Measurements from ENCODE around the gene RABEP2.
"Not testable (repeated sequence)": the region's sequence is repeated elsewhere in the genome, so short reads cannot be mapped to it uniquely, and the experiment has no call there.

RABEP2 gene

DNA sequence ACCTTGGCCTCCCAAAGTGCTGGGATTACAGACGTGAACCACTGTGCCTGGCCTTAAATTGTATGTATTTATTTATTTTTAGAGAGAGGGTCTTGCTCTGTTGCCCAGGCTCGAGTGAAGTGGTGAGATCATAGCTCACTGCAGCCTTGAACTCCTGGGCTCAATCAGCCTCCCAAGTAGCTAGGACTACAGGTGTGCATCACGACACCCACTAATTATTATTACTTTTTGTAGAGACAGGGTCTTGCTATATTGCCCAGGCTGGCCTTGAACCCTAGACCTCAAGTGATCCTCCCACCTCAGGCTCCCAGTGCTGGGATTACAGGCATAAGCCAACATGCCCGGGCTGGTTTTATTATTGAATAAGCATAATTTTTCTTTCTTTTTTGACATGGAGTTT, 21.6 kb upstream of the RABEP2 start:
- DNase-seq (ENCODE audit: low read depth in 1 of 2, low spot score in 1 of 2): no peak
- in situ Hi-C loops (cut with HindIII; ENCODE audit: low pct_unique_long_range_greater_than_20kb, low sequenced_read_pairs): no loop called here
- TF ChIP-seq JUND (IDR thresholded peaks at IDR 0.05; ENCODE audit: low read depth): no peak

DNA sequence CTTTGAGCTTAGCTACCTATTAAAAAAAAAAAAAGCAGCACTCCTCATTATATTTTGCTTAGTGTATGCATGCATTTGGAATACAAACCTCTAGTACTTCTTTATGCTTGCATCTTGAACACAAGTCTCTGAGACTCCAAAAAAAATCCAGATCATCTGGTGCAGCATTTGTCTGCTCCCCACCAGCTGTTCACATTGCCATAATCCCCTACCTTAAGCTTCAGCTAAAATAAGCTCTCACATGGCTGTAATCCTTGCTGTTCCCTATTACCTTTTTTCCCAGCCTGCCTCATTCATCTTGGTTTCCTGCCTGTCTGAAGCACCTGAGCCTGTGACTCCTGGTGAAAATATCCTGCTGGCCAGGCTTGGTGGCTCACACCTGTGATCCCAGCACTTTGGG, 18.2 kb upstream of the RABEP2 start:
- TF ChIP-seq JUND (IDR thresholded peaks at IDR 0.05; ENCODE audit: low read depth): no peak
- DNase-seq (ENCODE audit: low read depth in 1 of 2, low spot score in 1 of 2): no peak
- in situ Hi-C loops (cut with HindIII; ENCODE audit: low pct_unique_long_range_greater_than_20kb, low sequenced_read_pairs): no loop called here

DNA sequence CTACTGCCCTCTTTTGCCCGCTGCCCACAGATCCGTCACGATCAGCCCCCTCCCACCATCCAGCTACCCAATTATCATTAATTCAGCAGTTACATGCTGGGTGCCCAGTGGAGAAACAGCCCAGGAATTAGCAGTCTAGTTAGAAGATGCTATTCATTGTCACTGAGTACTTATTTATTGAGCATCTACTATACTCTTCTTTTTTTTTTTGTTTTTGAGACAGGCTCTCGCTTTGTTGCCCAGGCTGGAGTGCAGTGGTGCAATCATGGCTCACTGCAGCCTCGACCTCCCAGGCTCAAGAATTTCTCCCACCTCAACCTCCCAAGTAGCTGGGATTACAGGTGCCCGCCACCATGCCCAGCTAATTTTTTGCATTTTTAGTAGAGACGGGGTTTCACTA, 14.8 kb upstream of the RABEP2 start:
- in situ Hi-C loops (cut with HindIII; ENCODE audit: low pct_unique_long_range_greater_than_20kb, low sequenced_read_pairs); DNase-seq (ENCODE audit: low read depth in 1 of 2, low spot score in 1 of 2): not testable (repeated sequence)

DNA sequence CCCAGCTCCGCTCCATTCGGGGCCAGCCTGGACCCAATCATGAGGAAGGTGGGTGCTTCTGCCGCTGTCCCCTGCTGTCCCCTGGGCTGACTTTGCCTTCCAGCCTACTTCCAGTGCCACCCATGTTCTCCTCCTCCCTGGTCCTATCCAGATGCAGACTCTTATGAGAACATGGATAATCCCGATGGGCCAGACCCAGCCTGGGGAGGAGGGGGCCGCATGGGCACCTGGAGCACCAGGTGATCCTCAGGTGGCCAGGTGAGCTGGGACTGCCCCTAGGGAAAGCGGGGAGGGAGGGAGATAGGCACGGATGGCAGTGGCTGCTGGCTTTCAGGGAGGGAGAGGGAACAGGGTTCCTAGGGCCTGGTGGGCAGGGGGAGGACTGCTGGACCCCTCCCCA, 13.7 kb upstream of the RABEP2 start:
- no peak for TF ChIP-seq JUND (IDR thresholded peaks at IDR 0.05; ENCODE audit: low read depth)
- in situ Hi-C loops (cut with HindIII; ENCODE audit: low pct_unique_long_range_greater_than_20kb, low sequenced_read_pairs): no loop called here
- DNase-seq (ENCODE audit: low read depth in 1 of 2, low spot score in 1 of 2): no peak

DNA sequence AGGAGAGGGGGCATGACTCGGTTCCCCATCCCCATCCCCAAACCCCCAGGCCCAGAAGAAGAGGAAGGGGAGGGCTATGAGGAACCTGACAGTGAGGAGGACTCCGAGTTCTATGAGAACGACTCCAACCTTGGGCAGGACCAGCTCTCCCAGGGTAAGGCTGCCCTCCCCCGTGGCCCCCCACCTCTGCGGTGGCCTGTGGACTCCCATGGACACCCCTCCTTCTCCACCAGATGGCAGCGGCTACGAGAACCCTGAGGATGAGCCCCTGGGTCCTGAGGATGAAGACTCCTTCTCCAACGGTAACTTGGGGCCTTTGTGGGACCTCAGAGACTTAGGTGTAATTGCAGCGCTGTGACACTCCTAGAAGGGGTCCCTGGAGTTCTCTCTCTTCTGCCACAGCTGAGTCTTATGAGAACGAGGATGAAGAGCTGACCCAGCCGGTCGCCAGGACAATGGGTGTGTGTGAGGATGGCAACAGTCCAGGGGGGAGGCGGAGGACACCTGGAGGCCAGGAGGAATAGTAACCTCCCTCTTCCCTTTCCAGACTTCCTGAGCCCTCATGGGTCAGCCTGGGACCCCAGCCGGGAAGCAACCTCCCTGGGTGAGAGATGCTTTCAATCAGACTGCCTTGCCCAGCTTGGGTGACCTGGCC, 12.3 kb upstream of the RABEP2 start:
- peak in 1 of 2 experiments; percentile 27 for DNase-seq (ENCODE audit: low read depth in 1 of 2, low spot score in 1 of 2)
- TF ChIP-seq JUND (IDR thresholded peaks at IDR 0.05; ENCODE audit: low read depth): no peak
- in situ Hi-C loops (cut with HindIII; ENCODE audit: low pct_unique_long_range_greater_than_20kb, low sequenced_read_pairs): no loop called here

DNA sequence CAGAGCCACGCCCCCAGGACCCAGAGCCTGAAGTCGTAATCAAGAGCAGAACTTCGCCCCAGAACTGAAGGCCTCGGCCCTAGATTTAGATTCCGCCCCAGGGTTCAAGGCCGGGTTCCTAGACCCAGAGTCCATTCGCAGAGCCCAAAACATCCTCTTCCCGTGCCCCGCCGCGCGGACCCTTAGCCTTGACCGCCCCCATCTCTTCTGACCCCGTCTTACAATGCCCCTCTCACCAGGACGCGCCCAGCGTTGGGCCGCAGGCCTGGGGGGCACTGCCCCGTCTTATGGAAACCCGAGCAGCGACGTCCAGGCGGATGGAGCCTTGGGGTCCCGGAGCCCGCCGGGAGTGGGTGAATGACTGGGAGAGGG, 11.7 kb upstream of the RABEP2 start:
- in situ Hi-C loops (cut with HindIII; ENCODE audit: low pct_unique_long_range_greater_than_20kb, low sequenced_read_pairs): no loop called here
- no peak for TF ChIP-seq JUND (IDR thresholded peaks at IDR 0.05; ENCODE audit: low read depth)
- no peak for DNase-seq (ENCODE audit: low read depth in 1 of 2, low spot score in 1 of 2)

DNA sequence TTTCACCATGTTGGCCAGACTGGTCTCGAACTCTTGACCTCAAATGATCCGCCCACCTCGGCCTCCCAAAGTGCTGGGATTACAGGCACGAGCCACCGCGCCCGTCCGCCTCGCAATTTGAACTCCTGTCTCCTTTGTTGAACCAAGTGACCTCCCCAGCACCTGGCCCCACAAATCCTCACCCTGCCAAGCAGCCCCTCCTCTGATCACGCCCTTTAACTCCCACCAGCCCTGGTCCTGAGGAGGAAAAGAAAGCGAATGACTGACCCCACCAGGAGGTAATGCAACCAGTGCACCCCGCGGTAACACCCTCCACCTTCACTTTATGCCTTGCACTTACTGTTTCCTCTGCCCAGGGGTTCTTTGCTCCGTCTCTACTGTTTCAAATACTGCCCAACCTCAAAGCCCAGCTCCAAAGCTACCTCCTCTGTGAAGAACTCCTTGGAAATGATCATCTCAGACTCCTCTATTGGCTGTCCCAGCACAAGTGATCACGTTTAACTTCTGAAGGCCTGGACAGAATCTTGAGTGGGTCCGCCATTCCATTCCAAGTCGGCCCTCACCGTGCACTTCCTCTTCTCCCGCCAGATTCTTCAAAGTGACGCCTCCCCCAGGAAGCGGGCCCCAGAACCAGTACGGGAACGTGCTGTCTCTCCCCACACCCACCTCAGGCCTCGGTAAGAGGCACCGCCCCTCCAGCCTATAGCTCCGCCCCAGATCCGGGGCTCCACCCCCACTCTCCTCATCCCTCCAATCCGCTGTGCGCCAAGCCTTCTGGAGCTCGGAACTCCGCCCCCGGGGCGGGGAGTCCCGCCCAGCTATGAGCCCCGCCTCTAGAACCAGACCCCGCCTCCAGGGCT, 11.1 kb upstream of the RABEP2 start:
- in situ Hi-C loops (cut with HindIII; ENCODE audit: low pct_unique_long_range_greater_than_20kb, low sequenced_read_pairs): no loop called here
- peak; percentile 97 to 98 for DNase-seq (ENCODE audit: low read depth in 1 of 2, low spot score in 1 of 2)

DNA sequence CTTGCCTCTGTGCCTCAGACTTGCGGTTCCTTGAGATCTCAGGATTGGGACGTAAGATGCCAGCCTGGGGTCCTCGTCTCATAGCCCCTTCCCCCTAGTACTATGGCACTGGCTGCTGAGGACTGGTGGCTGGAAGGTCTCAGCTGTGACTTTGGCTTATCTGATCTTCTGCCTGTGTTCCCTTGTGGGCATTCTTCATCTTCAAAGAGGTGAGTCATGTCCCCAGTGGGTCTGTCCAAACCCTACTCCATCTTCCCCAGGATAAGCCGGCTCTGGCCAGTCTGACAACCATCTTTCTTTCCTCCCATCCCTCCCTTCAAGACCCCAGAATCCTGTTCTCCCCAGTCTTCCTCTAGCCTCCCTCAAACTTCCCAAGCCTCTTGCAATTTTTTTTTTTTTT, 10.3 kb upstream of the RABEP2 start:
- in situ Hi-C loops (cut with HindIII; ENCODE audit: low pct_unique_long_range_greater_than_20kb, low sequenced_read_pairs): no loop called here
- no peak for TF ChIP-seq JUND (IDR thresholded peaks at IDR 0.05; ENCODE audit: low read depth)
- no peak for DNase-seq (ENCODE audit: low read depth in 1 of 2, low spot score in 1 of 2)

More for the DNA sequence above, 11.1 kb upstream of the RABEP2 start:
- no peak for TF ChIP-seq JUND (IDR thresholded peaks at IDR 0.05; ENCODE audit: low read depth)

DNA sequence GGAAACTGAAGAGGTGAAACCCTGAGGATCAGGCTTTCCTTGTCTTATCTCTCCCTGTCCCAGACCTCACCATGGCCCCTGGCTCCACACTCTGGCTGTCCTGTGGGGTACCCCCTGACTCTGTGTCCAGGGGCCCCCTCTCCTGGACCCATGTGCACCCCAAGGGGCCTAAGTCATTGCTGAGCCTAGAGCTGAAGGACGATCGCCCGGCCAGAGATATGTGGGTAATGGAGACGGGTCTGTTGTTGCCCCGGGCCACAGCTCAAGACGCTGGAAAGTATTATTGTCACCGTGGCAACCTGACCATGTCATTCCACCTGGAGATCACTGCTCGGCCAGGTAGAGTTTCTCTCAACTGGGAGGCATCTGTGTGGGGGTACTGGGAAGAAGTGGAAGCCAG, 8.1 kb upstream of the RABEP2 start:
- DNase-seq (ENCODE audit: low read depth in 1 of 2, low spot score in 1 of 2): no peak
- TF ChIP-seq JUND (IDR thresholded peaks at IDR 0.05; ENCODE audit: low read depth): no peak
- in situ Hi-C loops (cut with HindIII; ENCODE audit: low pct_unique_long_range_greater_than_20kb, low sequenced_read_pairs): no loop called here

DNA sequence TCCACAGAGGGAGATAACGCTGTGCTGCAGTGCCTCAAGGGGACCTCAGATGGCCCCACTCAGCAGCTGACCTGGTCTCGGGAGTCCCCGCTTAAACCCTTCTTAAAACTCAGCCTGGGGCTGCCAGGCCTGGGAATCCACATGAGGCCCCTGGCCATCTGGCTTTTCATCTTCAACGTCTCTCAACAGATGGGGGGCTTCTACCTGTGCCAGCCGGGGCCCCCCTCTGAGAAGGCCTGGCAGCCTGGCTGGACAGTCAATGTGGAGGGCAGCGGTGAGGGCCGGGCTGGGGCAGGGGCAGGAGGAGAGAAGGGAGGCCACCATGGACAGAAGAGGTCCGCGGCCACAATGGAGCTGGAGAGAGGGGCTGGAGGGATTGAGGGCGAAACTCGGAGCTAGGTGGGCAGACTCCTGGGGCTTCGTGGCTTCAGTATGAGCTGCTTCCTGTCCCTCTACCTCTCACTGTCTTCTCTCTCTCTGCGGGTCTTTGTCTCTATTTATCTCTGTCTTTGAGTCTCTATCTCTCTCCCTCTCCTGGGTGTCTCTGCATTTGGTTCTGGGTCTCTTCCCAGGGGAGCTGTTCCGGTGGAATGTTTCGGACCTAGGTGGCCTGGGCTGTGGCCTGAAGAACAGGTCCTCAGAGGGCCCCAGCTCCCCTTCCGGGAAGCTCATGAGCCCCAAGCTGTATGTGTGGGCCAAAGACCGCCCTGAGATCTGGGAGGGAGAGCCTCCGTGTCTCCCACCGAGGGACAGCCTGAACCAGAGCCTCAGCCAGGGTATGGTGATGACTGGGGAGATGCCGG, 7.5 kb upstream of the RABEP2 start:
- no peak for DNase-seq (ENCODE audit: low read depth in 1 of 2, low spot score in 1 of 2)
- in situ Hi-C loops (cut with HindIII; ENCODE audit: low pct_unique_long_range_greater_than_20kb, low sequenced_read_pairs): no loop called here
- no peak for TF ChIP-seq JUND (IDR thresholded peaks at IDR 0.05; ENCODE audit: low read depth)

DNA sequence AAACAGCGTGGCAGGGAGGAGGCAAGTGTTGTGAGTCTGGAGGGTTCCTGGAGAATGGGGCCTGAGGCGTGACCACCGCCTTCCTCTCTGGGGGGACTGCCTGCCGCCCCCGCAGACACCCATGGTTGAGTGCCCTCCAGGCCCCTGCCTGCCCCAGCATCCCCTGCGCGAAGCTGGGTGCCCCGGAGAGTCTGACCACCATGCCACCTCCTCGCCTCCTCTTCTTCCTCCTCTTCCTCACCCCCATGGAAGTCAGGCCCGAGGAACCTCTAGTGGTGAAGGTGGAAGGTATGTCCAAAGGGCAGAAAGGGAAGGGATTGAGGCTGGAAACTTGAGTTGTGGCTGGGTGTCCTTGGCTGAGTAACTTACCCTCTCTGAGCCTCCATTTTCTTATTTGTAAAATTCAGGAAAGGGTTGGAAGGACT, 6.8 kb upstream of the RABEP2 start, which contains the start of gene CD19:
TSS of gene CD19 (plus strand) at position 171 of the 425 bp plus-strand sequence. CDS start at position 201, 30 bp downstream.
- in situ Hi-C loops (cut with HindIII; ENCODE audit: low pct_unique_long_range_greater_than_20kb, low sequenced_read_pairs): no loop called here
- DNase-seq (ENCODE audit: low read depth in 1 of 2, low spot score in 1 of 2): no peak
- TF ChIP-seq JUND (IDR thresholded peaks at IDR 0.05; ENCODE audit: low read depth): no peak

DNA sequence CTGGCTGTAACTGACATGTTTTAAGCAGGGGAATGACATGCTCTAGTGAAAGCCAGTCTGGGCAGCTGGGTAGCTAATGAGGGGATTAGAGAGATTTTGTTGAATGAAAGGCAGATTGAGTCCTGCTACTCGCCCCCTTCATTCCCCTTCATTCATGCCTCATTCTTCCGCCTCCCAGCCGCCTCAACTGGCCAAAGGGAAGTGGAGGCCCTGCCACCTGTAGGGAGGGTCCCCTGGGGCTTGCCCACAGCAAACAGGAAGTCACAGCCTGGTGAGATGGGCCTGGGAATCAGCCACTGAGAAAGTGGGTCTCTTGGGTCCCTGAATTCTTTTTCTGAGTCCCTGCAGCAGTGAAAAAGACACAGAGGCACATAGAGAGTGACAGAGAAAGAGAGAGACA, 5.6 kb upstream of the RABEP2 start:
- TF ChIP-seq JUND (IDR thresholded peaks at IDR 0.05; ENCODE audit: low read depth): no peak
- in situ Hi-C loops (cut with HindIII; ENCODE audit: low pct_unique_long_range_greater_than_20kb, low sequenced_read_pairs): no loop called here
- DNase-seq (ENCODE audit: low read depth in 1 of 2, low spot score in 1 of 2): no peak

DNA sequence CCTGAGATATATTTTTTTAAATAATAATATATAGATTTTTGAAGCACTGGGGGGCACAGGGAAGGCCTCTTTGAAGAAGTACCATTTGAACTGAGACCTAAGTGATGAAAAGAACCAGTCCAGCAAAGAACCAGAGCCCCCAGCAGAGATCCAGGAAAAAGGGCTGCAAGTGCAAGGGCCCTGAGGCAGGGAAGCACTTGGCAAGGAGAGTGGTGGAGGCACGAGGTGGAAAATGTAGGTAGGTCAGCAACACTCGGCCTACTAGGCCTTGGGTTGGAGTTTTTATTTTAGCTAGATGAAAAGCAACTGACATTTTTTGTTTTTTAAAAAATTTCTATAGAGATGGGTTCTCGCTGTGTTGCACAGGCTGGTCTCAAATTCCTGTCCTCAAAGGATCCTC, 5.2 kb upstream of the RABEP2 start:
- in situ Hi-C loops (cut with HindIII; ENCODE audit: low pct_unique_long_range_greater_than_20kb, low sequenced_read_pairs): no loop called here
- no peak for DNase-seq (ENCODE audit: low read depth in 1 of 2, low spot score in 1 of 2)
- no peak for TF ChIP-seq JUND (IDR thresholded peaks at IDR 0.05; ENCODE audit: low read depth)
